Activated CD4-positive, alpha-beta T cell treated with anti-CD3 and anti-CD28 coated beads for 36 hours (primary cell): ENCODE results near the gene PLAAT1. TPM values are rescaled to one million over a fixed set of nuclear protein-coding genes. Genes with fewer than 3 reads are reported as not detected.

Experiments
- ATAC-seq: fragments of 200-7000 bp; cut with Tn5 transposase; one replicate; pipeline ENCODE4 v1.10.0; 2021; ENCODE audit warnings: mild to moderate bottlenecking, moderate library complexity
- CTCF ChIA-PET: fragments of 350-600 bp; sonication (Branson Sonifier 250); formaldehyde crosslinking; loops from one replicate; lab custom pipeline; 2021; ENCODE audit warnings: antibody characterized with exemption; lab: Charles Lee
- POLR2A ChIA-PET: fragments of 350-600 bp; sonication (Branson Sonifier 250); formaldehyde crosslinking; loops from one replicate; lab custom pipeline; 2021; ENCODE audit warnings: antibody characterized with exemption, inconsistent platforms; lab: Charles Lee
- DNase-seq: peaks from one replicate; pipeline ENCODE4 v3.0.0-alpha.2; 2020
- H3K27ac Mint-ChIP-seq: one replicate; pipeline ENCODE4 v1.8.0; 2021; ENCODE audit warnings: mixed read lengths
- H3K27me3 Mint-ChIP-seq: one replicate; pipeline ENCODE4 v1.8.0; 2021; ENCODE audit warnings: mixed read lengths
- H3K36me3 Mint-ChIP-seq: one replicate; pipeline ENCODE4 v1.8.0; 2021; ENCODE audit warnings: low read depth, mixed read lengths
- H3K4me1 Mint-ChIP-seq: one replicate; pipeline ENCODE4 v1.8.0; 2021; ENCODE audit warnings: mixed read lengths
- H3K4me3 Mint-ChIP-seq: one replicate; pipeline ENCODE4 v1.8.0; 2021; ENCODE audit warnings: mild to moderate bottlenecking, moderate library complexity, mixed read lengths
- H3K9me3 Mint-ChIP-seq: one replicate; pipeline ENCODE4 v1.8.0; 2021; ENCODE audit warnings: low read depth, mixed read lengths
- intact Hi-C, 2 experiments: fragments of 100-400 bp; cut with DNase I in 1 of 2; cut with micrococcal nuclease in 1 of 2; formaldehyde crosslinking; loops; one replicate each; pipeline versions ENCODE4 v1.14.2 to v1.15.1; 2022 to 2024; cut with DNase I, micrococcal nuclease
- total RNA-seq, 2 experiments: library from RNA; stranded (reverse); gene quantifications; one replicate each; pipeline ENCODE4 v1.2.3, GENCODE V29; 2021

PLAAT1 gene
- total RNA-seq, 2 experiments from 2014 or later = 0.30 TPM; not detected in 1

DNA sequence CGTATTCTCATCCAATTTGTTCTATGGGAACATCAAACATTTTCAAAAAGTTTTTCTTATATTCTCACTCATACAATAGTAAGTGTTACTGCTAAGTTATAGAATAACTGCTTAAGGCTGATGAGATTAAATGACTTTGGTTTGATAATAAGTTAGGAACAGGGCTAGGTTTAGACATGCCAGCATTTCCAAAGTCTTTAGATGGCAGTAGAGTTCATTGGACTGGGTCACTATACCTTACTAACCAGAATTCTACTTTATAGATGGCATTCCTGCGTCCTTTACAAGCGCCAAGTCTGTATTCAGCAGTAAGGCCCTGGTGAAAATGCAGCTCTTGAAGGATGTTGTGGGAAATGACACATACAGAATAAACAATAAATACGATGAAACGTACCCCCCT is 21.7 kb downstream of the PLAAT1 start:
- H3K4me1 Mint-ChIP-seq = no peaks in the 10 kb centered on the region
- ATAC-seq (no peak), DNase-seq (no peak)
- no peaks in the 10 kb centered on the region for H3K36me3 Mint-ChIP-seq
- H3K4me3 Mint-ChIP-seq = no peak overlapping the region
- H3K27ac Mint-ChIP-seq = no peak overlapping the region
- intact Hi-C loops = no loop called here
- no peaks in the 10 kb centered on the region for H3K9me3 Mint-ChIP-seq
- CTCF ChIA-PET = no interaction called here
- no peaks in the 10 kb centered on the region for H3K27me3 Mint-ChIP-seq
- POLR2A ChIA-PET = no interaction called here

DNA sequence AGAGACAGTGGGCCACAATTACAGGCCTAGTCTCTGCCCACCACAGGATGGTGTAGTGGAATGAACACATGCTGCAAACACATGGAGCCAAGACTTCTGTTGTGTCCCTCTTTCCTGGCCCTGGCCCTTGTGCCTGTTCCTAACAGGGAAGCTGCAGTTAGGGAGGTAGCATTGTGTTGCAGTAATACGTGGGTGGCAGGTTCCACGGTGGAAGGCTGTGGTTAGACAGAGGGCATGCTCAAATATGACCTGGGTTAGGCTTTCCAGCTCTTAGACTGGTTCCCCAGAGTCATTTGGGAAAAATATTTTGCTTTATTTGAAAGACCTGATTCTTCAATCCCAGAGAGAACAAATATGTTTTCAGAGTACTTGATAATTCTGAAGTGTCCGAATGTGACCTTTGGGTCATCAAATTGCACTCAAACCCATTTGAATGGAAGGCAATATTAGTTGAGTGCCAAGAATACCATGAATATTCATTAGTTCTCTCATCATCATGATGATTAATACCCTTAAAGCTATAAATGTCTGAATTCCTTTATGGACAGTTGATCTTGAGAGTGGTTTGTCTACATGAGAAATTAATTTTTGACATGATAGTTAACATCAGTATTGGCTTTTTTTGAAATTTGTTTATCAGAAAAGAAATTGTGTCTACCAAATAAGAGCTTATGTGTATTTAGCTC is 28.5 kb downstream of the PLAAT1 start:
- no peak for ATAC-seq
- peaks cover 5% of the 10 kb centered on the region for H3K27me3 Mint-ChIP-seq
- intact Hi-C loops = no loop called here
- no peak for DNase-seq
- no peaks in the 10 kb centered on the region for H3K36me3 Mint-ChIP-seq
- H3K27ac Mint-ChIP-seq = no peak overlapping the region
- H3K4me1 Mint-ChIP-seq = no peaks in the 10 kb centered on the region
- POLR2A ChIA-PET = no interaction called here
- no peaks in the 10 kb centered on the region for H3K9me3 Mint-ChIP-seq
- CTCF ChIA-PET = interaction anchor here (0.8 kb wide), 1 partner anchor 27 kb away, joined by 3 read pairs; no protein-coding TSS in a partner anchor
- no peak overlapping the region for H3K4me3 Mint-ChIP-seq

- H3K4me1 Mint-ChIP-seq = no peaks in the 10 kb centered on the region
Observed at GRCh38 chr3:193270451-193270850, 29.4 kb downstream of the PLAAT1 start.

GRCh38 chr3:193271101-193271840 is 30.2 kb downstream of the PLAAT1 start:
- intact Hi-C loops = no loop called here
- no peak overlapping the region for H3K4me3 Mint-ChIP-seq
- CTCF ChIA-PET = no interaction called here
- POLR2A ChIA-PET = no interaction called here
- H3K27ac Mint-ChIP-seq = no peak overlapping the region
- H3K4me1 Mint-ChIP-seq = no peaks in the 10 kb centered on the region
- no peak for DNase-seq
- H3K9me3 Mint-ChIP-seq = no peaks in the 10 kb centered on the region
- H3K27me3 Mint-ChIP-seq = peaks cover 9% of the 10 kb centered on the region
- H3K36me3 Mint-ChIP-seq = no peaks in the 10 kb centered on the region
- no peak for ATAC-seq

More at GRCh38 chr3:193270451-193270850, 29.4 kb downstream of the PLAAT1 start:
- Mint-ChIP-seq H3K27ac (no peak overlapping the region), H3K36me3 (no peaks in the 10 kb centered on the region), H3K27me3 (peaks cover 8% of the 10 kb centered on the region), H3K9me3 (no peaks in the 10 kb centered on the region), H3K4me3 (no peak overlapping the region)
- DNase-seq = no peak
- no peak for ATAC-seq
- CTCF ChIA-PET = interaction anchor here (0.8 kb wide), 1 partner anchor 28 kb away, joined by 3 read pairs; no protein-coding TSS in a partner anchor
- POLR2A ChIA-PET = no interaction called here
- intact Hi-C loops = no loop called here

DNA sequence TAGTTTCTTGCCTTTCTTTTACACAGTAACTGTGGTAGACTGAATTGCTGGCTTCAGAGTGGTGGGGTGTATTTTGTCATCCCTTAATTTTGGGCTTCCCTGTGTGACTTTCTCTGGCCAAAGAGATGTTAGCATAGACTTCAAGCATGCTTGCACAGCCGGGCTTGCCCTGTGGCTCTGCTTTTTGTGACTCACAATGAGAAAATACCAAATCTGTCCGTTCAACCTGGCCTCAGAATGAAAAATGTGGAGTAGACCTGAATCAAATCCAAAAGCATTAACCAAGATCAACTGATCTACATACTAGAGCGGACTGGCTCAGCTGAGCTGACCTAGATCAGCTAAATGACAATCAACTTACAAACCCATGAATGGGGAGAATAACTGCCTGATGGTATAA is 51.4 kb downstream of the PLAAT1 start:
- H3K36me3 Mint-ChIP-seq = no peaks in the 10 kb centered on the region
- ATAC-seq (no peak), DNase-seq (no peak)
- H3K4me3 Mint-ChIP-seq = no peak overlapping the region
- H3K27ac Mint-ChIP-seq = no peak overlapping the region
- H3K9me3 Mint-ChIP-seq = peaks cover 6% of the 10 kb centered on the region
- CTCF ChIA-PET = no interaction called here
- intact Hi-C loops = no loop called here
- H3K4me1 Mint-ChIP-seq = no peaks in the 10 kb centered on the region
- H3K27me3 Mint-ChIP-seq = no peaks in the 10 kb centered on the region
- POLR2A ChIA-PET = no interaction called here

DNA sequence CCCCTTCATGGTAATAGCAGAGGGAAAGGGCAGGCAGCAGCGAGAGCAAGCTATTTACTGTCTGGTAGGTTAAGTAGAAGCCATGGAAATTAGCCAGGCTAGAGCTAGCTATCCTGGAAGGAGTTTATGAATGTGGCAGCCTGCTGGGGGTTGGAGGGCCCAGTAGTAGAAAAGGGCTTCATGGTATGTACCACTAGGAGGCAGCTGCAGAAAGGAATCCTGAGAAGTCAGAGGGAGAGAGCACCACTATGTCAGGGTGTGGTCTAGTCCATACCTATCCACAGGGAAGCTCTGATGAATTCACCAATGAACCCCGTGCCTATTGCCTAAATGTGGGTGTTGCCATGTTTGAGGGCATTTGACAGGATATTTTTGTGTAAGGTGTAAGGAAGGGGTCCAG is 55.0 kb downstream of the PLAAT1 start:
- no peak overlapping the region for H3K4me3 Mint-ChIP-seq
- ChIA-PET CTCF (interaction anchor here (0.6 kb wide), 1 partner anchor 11 kb away, joined by 3 read pairs; no protein-coding TSS in a partner anchor), POLR2A (no interaction called here)
- intact Hi-C loops = no loop called here
- H3K27me3 Mint-ChIP-seq = no peaks in the 10 kb centered on the region
- no peaks in the 10 kb centered on the region for H3K36me3 Mint-ChIP-seq
- H3K4me1 Mint-ChIP-seq = no peaks in the 10 kb centered on the region
- no peak overlapping the region for H3K27ac Mint-ChIP-seq
- no peak for DNase-seq
- peaks cover 4% of the 10 kb centered on the region for H3K9me3 Mint-ChIP-seq
- ATAC-seq = no peak

GRCh38 chr3:193297421-193297820 is 56.4 kb downstream of the PLAAT1 start:
- intact Hi-C loops = no loop called here
- POLR2A ChIA-PET = no interaction called here
- peaks cover 2% of the 10 kb centered on the region for H3K9me3 Mint-ChIP-seq
- peaks cover 5% of the 10 kb centered on the region for H3K27me3 Mint-ChIP-seq
- DNase-seq (peak; percentile 7), ATAC-seq (peak; percentile 26)
- H3K27ac Mint-ChIP-seq = no peak overlapping the region
- no peaks in the 10 kb centered on the region for H3K4me1 Mint-ChIP-seq
- H3K4me3 Mint-ChIP-seq = no peak overlapping the region
- CTCF ChIA-PET = no interaction called here
- H3K36me3 Mint-ChIP-seq = no peaks in the 10 kb centered on the region

GRCh38 chr3:193301433-193301832 is 60.4 kb downstream of the PLAAT1 start:
- H3K4me1 Mint-ChIP-seq = no peaks in the 10 kb centered on the region
- ATAC-seq (no peak), DNase-seq (no peak)
- no peak overlapping the region for H3K27ac Mint-ChIP-seq
- intact Hi-C loops = no loop called here
- H3K27me3 Mint-ChIP-seq = peaks cover 8% of the 10 kb centered on the region
- ChIA-PET CTCF (no interaction called here), POLR2A (no interaction called here)
- H3K4me3 Mint-ChIP-seq = no peak overlapping the region
- no peaks in the 10 kb centered on the region for H3K36me3 Mint-ChIP-seq
- no peaks in the 10 kb centered on the region for H3K9me3 Mint-ChIP-seq

DNA sequence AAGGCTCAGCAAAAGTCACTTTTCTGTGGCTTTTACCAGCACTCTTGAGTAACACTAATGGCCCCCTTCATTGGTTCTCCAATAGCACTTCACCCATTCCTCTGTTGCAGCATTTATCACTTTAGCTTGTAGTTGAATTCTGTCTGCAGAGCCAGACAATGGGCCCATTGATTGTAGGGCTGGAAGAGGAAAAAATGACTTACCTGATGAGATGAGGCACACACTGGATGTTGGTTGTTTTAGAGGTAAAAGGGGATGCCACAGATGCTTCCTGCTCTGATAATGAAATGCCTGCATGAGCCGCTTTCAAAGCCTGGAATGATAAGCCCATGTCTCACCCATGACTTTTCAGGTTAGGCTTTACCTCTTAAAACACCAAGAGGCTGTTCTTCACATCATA is 64.3 kb downstream of the PLAAT1 start:
- ATAC-seq (no peak), DNase-seq (no peak)
- H3K9me3 Mint-ChIP-seq = no peaks in the 10 kb centered on the region
- H3K27ac Mint-ChIP-seq = no peak overlapping the region
- intact Hi-C loops = no loop called here
- H3K4me1 Mint-ChIP-seq = no peaks in the 10 kb centered on the region
- H3K4me3 Mint-ChIP-seq = no peak overlapping the region
- peaks cover 11% of the 10 kb centered on the region for H3K27me3 Mint-ChIP-seq
- POLR2A ChIA-PET = no interaction called here
- CTCF ChIA-PET = no interaction called here
- no peaks in the 10 kb centered on the region for H3K36me3 Mint-ChIP-seq

DNA sequence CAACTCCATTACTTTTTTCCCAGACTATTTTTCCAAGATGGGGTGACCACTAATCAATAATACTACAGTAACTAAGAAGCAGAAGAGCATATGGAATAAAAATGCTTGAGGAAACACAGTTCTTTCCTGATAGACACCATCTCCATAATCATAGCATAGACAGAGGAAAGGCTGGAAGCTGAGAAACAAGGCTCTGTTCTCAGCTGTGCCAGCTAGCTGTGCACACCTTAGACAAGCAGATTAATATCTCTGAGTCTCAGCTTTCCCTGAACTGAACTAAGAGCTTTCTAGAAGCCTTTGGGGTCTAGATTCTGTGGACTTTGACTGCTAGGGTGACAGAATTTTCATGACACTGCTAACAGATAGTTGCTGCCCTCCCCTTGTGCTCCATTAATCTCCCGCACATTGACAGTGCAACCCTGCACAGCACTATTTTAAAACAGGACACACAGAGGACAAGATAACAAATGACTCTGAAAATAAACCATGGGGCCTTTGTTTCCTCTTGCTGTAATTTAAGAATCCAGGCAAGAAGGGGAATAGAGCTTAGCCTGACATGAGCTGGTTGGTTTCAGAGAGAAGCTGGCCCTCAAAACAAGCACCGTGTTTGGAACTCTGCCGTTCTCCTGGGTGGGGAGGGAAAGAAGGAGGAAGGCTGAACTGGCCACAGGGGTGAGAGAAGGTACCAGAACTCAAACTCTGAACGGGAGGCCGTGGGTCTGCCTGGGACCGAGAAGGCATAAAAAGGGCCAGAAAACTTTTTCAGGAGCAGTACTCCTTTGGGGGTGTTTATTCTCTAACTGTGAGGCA is 70.1 kb downstream of the PLAAT1 start:
- no peak overlapping the region for H3K4me3 Mint-ChIP-seq
- intact Hi-C loops = no loop called here
- no peak for ATAC-seq
- DNase-seq = no peak
- no peak overlapping the region for H3K27ac Mint-ChIP-seq
- ChIA-PET CTCF (interaction anchor here (0.6 kb wide), 1 partner anchor 9 kb away, joined by 3 read pairs; no protein-coding TSS in a partner anchor), POLR2A (no interaction called here)
- H3K4me1 Mint-ChIP-seq = no peaks in the 10 kb centered on the region
- peaks cover 10% of the 10 kb centered on the region for H3K27me3 Mint-ChIP-seq
- H3K9me3 Mint-ChIP-seq = no peaks in the 10 kb centered on the region
- H3K36me3 Mint-ChIP-seq = no peaks in the 10 kb centered on the region

DNA sequence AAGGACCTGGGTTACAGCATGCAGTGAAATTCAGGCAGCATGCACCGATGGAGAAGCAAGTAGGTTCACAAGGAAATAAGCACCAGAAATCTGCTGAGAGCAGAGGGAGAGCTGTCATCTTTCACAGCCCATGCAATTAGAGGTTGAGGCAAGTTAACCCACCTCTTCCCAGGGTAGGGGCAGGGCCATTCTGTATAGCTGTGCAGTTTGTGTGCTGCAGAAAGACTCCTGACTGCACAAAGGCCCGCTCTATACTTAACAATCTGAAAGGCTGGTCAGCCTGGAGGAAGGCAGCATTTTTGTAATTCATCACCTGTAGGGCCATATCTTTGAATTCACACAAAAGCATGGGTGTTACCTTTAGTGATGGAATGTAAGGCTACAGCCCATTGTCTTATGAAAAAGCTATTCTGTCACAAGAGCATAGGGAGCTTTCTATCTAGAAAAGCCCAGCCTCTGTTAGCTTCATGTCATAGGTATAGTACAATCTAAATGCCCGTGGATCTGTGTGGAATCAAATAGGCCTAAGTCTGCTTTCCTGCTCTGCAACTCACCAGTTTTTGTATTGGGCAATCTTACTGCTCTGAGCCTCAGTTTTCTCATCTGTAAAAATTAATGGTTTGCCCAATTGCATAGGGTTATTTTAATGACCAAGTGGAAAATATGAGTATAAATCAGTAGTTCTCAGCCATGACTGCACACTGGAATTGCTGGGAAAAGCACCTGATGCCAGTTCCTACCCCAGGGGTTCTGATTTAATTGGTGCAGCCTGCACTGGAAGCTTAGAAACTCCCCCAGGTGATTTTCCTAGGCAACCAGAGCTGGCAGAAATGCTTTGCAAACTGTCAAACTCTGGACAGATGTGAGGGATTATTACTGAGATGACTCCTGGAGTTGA is 72.3 kb downstream of the PLAAT1 start:
- ATAC-seq (no peak), DNase-seq (no peak)
- POLR2A ChIA-PET = no interaction called here

More for the DNA sequence above, 72.3 kb downstream of the PLAAT1 start:
- H3K4me3 Mint-ChIP-seq = no peak overlapping the region
- intact Hi-C loops = no loop called here
- no peak overlapping the region for H3K27ac Mint-ChIP-seq
- no peaks in the 10 kb centered on the region for H3K4me1 Mint-ChIP-seq
- H3K9me3 Mint-ChIP-seq = no peaks in the 10 kb centered on the region
- H3K36me3 Mint-ChIP-seq = no peaks in the 10 kb centered on the region
- CTCF ChIA-PET = interaction anchor here (0.7 kb wide), 1 partner anchor 1181 kb away, joined by 3 read pairs; no protein-coding TSS in a partner anchor
- peaks cover 7% of the 10 kb centered on the region for H3K27me3 Mint-ChIP-seq
